Raji (cell line): ENCODE measurements around the gene CCR8.

Source experiments
- POLR2A ChIP-seq: IDR thresholded peaks from 2 replicates; pipeline ENCODE4 v1.6.1; 2011; ENCODE audit warnings: low read depth, low read length, control low read depth; ENCODE audit not compliant: insufficient read depth

CCR8 gene

GRCh38 chr3:39361252-39361927, 31.9 kb downstream of the CCR8 start:
- no peak for TF ChIP-seq POLR2A

GRCh38 chr3:39362192-39362591, 32.7 kb downstream of the CCR8 start:
- TF ChIP-seq POLR2A: no peak

GRCh38 chr3:39362812-39363211, 33.3 kb downstream of the CCR8 start:
- no peak for TF ChIP-seq POLR2A

GRCh38 chr3:39372833-39373232, 43.3 kb downstream of the CCR8 start:
- TF ChIP-seq POLR2A: no peak

- TF ChIP-seq POLR2A: no peak
Observed at GRCh38 chr3:39376959-39377634, 47.6 kb downstream of the CCR8 start.

- TF ChIP-seq POLR2A: no peak
Observed at GRCh38 chr3:39378088-39378487, 48.6 kb downstream of the CCR8 start.

GRCh38 chr3:39378957-39379777, 49.7 kb downstream of the CCR8 start:
- TF ChIP-seq POLR2A: no peak

GRCh38 chr3:39379778-39380155, 50.3 kb downstream of the CCR8 start:
- no peak for TF ChIP-seq POLR2A

- no peak for TF ChIP-seq POLR2A
Observed at GRCh38 chr3:39381432-39381831, 51.9 kb downstream of the CCR8 start.
